Fibroblast of the aortic adventitia (primary cell): ENCODE results near the gene DCAF5. TPM values are rescaled to one million over a fixed set of nuclear protein-coding genes. Genes with fewer than 3 reads are reported as not detected.
"Not testable (repeated sequence)": the region's sequence is repeated elsewhere in the genome, so short reads cannot be mapped to it uniquely, and the experiment has no call there.

Experiments used
- DNase-seq: peaks from one replicate; pipeline ENCODE4 v3.0.0-alpha.2; 2010; ENCODE audit warnings: low read depth
- H3K4me3 ChIP-seq: 2 replicates; pipeline ENCODE4 v1.5.1; 2011; ENCODE audit warnings: low read depth, mild to moderate bottlenecking, control low read depth, low read length, moderate library complexity
- total RNA-seq: library from RNA; depleted of rRNA; stranded (reverse); fragments of >200 nt; gene quantifications from 2 replicates; pipeline ENCODE4 v1.2.3, GENCODE V29; 2012; ENCODE audit warnings: low replicate concordance
- TF ChIP-seq, protein P1 (sequence below): IDR thresholded peaks from 2 replicates; pipeline ENCODE4 v1.5.1; 2011; ENCODE audit warnings: mild to moderate bottlenecking, low read length, control low read depth, inconsistent platforms; ENCODE audit not compliant: insufficient read depth

DCAF5 gene
- total RNA-seq, 1 donor: 25.2 TPM

DNA sequence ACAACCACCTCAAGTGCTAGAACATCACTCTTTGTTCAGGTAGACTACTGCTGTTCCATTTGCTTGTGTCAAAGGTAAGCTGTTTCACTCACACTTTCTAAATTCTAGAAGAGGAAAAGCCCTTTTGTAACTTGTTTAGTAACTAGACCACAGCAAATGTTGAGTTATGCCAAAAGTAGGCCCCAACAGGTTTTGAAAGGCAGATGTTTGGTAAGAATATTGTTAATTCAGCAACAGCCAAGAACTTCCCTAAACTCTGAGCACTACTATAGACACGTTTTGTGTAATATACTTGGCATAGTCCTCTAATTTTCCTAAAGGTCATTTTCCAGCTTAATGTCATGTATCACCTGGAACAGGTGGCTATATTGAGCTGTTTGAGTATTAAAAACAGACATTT lies 79.0 kb downstream of the DCAF5 start:
- no peak for DNase-seq
- H3K4me3 ChIP-seq: no peak overlapping the region
- TF ChIP-seq, protein P1, sequence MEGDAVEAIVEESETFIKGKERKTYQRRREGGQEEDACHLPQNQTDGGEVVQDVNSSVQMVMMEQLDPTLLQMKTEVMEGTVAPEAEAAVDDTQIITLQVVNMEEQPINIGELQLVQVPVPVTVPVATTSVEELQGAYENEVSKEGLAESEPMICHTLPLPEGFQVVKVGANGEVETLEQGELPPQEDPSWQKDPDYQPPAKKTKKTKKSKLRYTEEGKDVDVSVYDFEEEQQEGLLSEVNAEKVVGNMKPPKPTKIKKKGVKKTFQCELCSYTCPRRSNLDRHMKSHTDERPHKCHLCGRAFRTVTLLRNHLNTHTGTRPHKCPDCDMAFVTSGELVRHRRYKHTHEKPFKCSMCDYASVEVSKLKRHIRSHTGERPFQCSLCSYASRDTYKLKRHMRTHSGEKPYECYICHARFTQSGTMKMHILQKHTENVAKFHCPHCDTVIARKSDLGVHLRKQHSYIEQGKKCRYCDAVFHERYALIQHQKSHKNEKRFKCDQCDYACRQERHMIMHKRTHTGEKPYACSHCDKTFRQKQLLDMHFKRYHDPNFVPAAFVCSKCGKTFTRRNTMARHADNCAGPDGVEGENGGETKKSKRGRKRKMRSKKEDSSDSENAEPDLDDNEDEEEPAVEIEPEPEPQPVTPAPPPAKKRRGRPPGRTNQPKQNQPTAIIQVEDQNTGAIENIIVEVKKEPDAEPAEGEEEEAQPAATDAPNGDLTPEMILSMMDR: no peak

- TF ChIP-seq, protein P1: no peak
- no peak overlapping the region for H3K4me3 ChIP-seq
- no peak for DNase-seq
These were observed 79.5 kb downstream of the DCAF5 start for GRCh38 chr14:69073429-69073828.

DNA sequence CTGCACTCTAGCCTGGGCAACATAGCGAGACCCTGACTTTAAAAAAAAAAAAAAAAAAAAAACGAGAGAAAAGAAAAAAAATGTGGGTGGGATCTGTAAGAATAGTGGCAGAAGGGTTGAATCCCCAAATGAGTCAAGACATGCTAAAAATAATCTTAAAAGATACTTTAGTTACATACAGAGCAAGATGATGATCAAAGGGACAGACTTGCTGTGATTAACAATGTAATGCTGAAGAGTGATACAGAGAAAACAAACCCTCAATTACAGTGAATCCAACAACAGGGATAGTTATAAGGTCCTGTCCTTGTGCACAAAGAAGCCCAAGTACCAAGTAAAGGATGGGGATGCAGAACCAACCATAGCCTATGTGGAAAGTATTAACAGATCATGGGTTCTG lies 80.3 kb downstream of the DCAF5 start:
- no peak overlapping the region for H3K4me3 ChIP-seq
- TF ChIP-seq, protein P1: no peak
- DNase-seq: no peak

- H3K4me3 ChIP-seq: no peak overlapping the region
- DNase-seq: peak; percentile 85
- TF ChIP-seq, protein P1: no peak
These were observed 84.0 kb downstream of the DCAF5 start for GRCh38 chr14:69068744-69069421.

DNA sequence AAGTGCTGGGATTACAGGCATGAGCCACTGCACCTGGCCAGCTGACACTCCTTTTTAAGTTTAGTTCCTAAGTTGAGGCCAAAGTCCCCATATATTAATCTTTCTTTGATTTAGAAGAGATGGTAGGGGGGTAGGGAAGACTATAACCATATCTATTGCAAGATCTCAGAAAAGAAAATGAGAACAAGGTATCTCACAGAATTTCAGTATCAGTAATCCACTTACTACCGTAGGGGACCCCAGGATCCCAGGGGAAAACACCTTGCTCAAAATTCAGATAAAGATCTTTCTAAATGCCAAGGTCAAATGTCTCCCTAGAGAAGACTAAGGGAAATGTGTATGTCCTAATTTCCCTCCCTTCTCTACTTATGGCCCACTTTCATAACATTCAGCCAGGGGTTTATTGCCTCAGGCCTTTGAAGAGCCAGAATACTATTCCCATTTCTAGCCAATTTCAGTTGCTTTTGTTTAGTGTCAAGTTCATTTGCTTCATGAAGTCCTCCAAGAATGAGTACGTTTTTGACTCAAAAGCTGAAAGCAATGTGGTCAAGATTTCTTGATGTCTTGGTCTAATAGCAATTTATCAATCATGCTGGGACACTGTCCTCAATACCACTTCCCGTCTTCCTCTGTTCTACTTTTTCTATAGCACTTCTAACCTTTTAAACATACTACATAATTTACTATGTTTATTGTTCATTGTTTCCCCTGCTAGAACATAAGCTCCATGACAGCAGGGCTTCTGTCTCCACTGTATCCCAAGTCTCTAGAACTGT lies 86.3 kb downstream of the DCAF5 start:
- TF ChIP-seq, protein P1: no peak
- H3K4me3 ChIP-seq: no peak overlapping the region
- DNase-seq: no peak

DNA sequence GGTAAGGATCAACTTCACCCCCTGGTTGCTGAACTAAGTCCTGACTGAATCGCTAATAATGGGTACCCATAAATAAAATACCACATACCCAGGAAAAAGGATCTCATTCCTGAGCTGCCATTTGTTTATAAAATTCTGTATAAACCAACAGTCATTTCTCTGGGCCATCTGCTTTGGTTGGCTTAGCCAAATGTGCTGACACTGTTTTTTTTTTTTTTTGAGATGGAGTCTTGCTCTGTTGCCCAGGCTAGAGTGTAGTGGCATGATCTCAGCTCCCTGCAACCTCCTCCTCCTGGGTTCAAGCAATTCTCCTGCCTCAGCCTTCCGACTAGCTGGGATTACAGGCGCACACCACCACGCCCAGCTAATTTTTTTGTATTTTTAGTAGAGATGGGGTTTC lies 87.0 kb downstream of the DCAF5 start:
- not testable (repeated sequence) for DNase-seq, H3K4me3 ChIP-seq

- DNase-seq: no peak
- TF ChIP-seq, protein P1: no peak
- no peak overlapping the region for H3K4me3 ChIP-seq
These were observed 88.3 kb downstream of the DCAF5 start for GRCh38 chr14:69064596-69064995.
